ENCODE results near the gene RANBP10. TPM values are rescaled to one million over a fixed set of nuclear protein-coding genes. Genes with fewer than 3 reads are reported as not detected.

RANBP10 gene
- total and polyA plus RNA-seq, 7 experiments from 2014 or later: 9.3 to 26.6 (median 23.8) TPM

DNA sequence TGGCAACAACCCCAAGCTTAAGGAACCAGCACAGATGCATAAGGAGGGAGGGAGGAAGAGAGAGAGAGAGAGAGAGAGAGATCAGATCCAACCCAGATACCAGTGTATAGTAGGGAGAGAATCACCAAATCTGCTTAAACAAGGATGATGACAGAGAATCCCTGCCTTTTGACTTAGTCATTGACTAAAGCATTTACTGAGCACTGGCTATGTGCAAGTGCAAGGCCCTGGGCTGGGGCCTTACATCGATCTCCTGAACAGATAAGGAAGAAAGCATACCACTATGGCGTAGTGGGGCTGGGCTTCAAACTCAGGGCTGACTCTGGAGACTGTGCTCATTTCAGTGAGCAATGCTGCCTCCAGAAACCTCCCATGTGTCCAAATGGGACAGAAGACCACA lies 16.2 kb upstream of the RANBP10 start:
- no peaks in the 10 kb centered on the region for H3K27me3 ChIP-seq (ENCODE audit: control insufficient read depth in 2 of 2, insufficient read depth in 2 of 2, low read length in 2 of 2)
- peaks cover 0 to 1% (median 0%) of the 10 kb centered on the region in 5 donors for H3K36me3 Mint-ChIP-seq
- DNase-seq (no peak), ATAC-seq (no peak)
- H3K4me1 ChIP-seq (ENCODE audit: control insufficient read depth in 2 of 2, insufficient read depth in 2 of 2, low read length in 2 of 2): no peaks in the 10 kb centered on the region
- ChIA-PET POLR2A (no interaction called here), CTCF (no interaction called here)
- H3K4me1 Mint-ChIP-seq: no peaks in the 10 kb centered on the region
- H3K9me3 ChIP-seq (ENCODE audit: control insufficient read depth in 2 of 3, low read length in 3 of 3): no peaks in the 10 kb centered on the region
- H3K27me3 Mint-ChIP-seq: no peaks in the 10 kb centered on the region
- no peak overlapping the region for H3K4me3 ChIP-seq (ENCODE audit: low read length)
- no peak overlapping the region for H3K4me3 Mint-ChIP-seq
- peaks cover 0 to 4% (median 0%) of the 10 kb centered on the region in 3 experiments for H3K36me3 ChIP-seq (ENCODE audit: control insufficient read depth in 2 of 3, insufficient read depth in 3 of 3, low read length in 3 of 3)
- H3K9me3 Mint-ChIP-seq: no peaks in the 10 kb centered on the region
- H3K27ac Mint-ChIP-seq: peak overlapping the region in 1 of 9 donors; percentile 14
- intact Hi-C loops (cut with micrococcal nuclease): no loop called here
- no peak overlapping the region for H3K27ac ChIP-seq (ENCODE audit: low read depth, low read length)

DNA sequence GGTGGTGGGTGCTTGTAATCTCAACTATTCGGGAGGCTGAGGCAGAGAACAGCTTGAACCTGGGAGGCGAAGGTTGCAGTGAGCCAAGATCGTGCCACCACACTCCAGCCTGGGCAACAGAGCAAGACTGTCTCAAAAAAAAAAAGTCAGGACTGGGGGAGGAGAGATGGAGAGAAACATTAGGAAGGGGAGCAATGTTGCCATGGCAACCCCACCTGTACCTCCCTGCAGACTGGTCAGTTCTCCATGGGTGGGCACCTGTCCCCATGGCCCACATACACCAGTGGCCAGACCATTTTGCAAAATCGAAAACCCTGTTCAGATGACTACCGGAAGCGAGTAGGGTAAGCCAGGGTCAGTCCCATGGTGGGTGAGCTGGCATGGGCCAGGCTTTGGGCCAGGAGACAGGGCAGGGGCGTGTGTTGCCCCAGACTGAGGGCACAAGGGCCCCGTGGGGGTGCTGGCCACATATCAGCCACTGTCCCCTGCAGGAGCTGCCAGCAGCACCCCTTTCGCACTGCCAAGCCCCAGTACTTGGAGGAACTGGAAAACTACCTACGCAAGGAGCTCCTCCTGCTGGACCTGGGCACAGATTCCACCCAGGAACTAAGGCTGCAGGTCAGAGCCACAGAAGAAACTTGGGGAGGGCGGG lies 14.4 kb upstream of the RANBP10 start:
- H3K36me3 Mint-ChIP-seq: no peaks in the 10 kb centered on the region
- H3K27me3 Mint-ChIP-seq: no peaks in the 10 kb centered on the region
- Histone ChIP-seq H3K27me3 (ENCODE audit: control insufficient read depth in 2 of 2, insufficient read depth in 2 of 2, low read length in 2 of 2) (no peaks in the 10 kb centered on the region), H3K4me3 (ENCODE audit: low read length) (no peak overlapping the region), H3K27ac (ENCODE audit: low read depth, low read length) (no peak overlapping the region), H3K4me1 (ENCODE audit: control insufficient read depth in 2 of 2, insufficient read depth in 2 of 2, low read length in 2 of 2) (no peaks in the 10 kb centered on the region), H3K36me3 (ENCODE audit: control insufficient read depth in 2 of 3, insufficient read depth in 3 of 3, low read length in 3 of 3) (no peaks in the 10 kb centered on the region), H3K9me3 (ENCODE audit: control insufficient read depth in 2 of 3, low read length in 3 of 3) (no peaks in the 10 kb centered on the region)
- no peak overlapping the region for H3K27ac Mint-ChIP-seq
- H3K4me3 Mint-ChIP-seq: no peak overlapping the region
- ChIA-PET POLR2A (interaction anchor here (0.6 kb wide), 1 partner anchor 523 kb away, joined by 3 read pairs; no protein-coding TSS in a partner anchor), CTCF (no interaction called here)
- ATAC-seq (no peak), DNase-seq (no peak)
- H3K9me3 Mint-ChIP-seq: no peaks in the 10 kb centered on the region
- intact Hi-C loops (cut with micrococcal nuclease): no loop called here
- H3K4me1 Mint-ChIP-seq: peaks cover 0 to 8% (median 6%) of the 10 kb centered on the region in 7 donors

DNA sequence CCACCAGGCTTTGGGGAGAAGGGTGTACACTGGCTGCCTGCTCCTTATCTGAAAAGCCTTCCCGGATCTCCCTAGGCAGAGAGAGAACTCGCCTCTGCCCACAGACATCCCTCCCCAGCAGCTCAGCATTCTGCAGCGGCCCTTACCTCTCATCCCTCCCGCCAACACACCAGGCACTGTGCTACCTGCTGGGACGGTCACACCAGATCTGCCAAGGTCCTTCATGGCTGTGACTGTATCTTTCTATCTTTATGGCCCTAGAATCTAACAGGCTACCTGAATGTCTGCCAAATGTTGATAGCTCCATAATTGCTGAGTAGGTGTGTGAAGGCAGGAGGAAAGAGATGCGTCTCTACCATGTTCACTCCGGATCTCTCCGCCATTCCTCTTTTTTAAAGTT lies 8.2 kb upstream of the RANBP10 start:
- no peak overlapping the region for H3K4me3 Mint-ChIP-seq
- DNase-seq: no peak
- H3K27me3 Mint-ChIP-seq: peaks cover 0 to 6% (median 0%) of the 10 kb centered on the region in 5 donors
- no peak overlapping the region for H3K27ac ChIP-seq (ENCODE audit: low read depth, low read length)
- intact Hi-C loops (cut with micrococcal nuclease): no loop called here
- no peaks in the 10 kb centered on the region for H3K36me3 ChIP-seq (ENCODE audit: control insufficient read depth in 2 of 3, insufficient read depth in 3 of 3, low read length in 3 of 3)
- no peaks in the 10 kb centered on the region for H3K4me1 ChIP-seq (ENCODE audit: control insufficient read depth in 2 of 2, insufficient read depth in 2 of 2, low read length in 2 of 2)
- no peaks in the 10 kb centered on the region for H3K9me3 ChIP-seq (ENCODE audit: control insufficient read depth in 2 of 3, low read length in 3 of 3)
- no peak overlapping the region for H3K27ac Mint-ChIP-seq
- H3K4me1 Mint-ChIP-seq: peaks cover 0 to 8% (median 6%) of the 10 kb centered on the region in 7 donors
- no peaks in the 10 kb centered on the region for H3K36me3 Mint-ChIP-seq
- no peaks in the 10 kb centered on the region for H3K27me3 ChIP-seq (ENCODE audit: control insufficient read depth in 2 of 2, insufficient read depth in 2 of 2, low read length in 2 of 2)
- ChIA-PET POLR2A (interaction anchor here (1.6 kb wide), 1 partner anchor 8 kb away, joined by 5 read pairs; the partner anchor contains the start of genes RANBP10 and TSNAXIP1), CTCF (interaction anchor here (1.0 to 4.0 kb wide), 6 partner anchors 13 to 114 kb away, joined by 3 to 29 read pairs (median 4); partner anchors contain the start of gene EDC4)
- no peak overlapping the region for H3K4me3 ChIP-seq (ENCODE audit: low read length)
- no peak for ATAC-seq
- H3K9me3 Mint-ChIP-seq: no peaks in the 10 kb centered on the region

GRCh38 chr16:67811899-67812298 lies 5.5 kb upstream of the RANBP10 start:
- peak overlapping the region in 1 of 10 donors; percentile 20 for H3K4me3 Mint-ChIP-seq
- no peak for ATAC-seq
- no peaks in the 10 kb centered on the region for H3K9me3 Mint-ChIP-seq
- peak overlapping the region in 1 of 9 donors; percentile 46 for H3K27ac Mint-ChIP-seq
- H3K27me3 ChIP-seq (ENCODE audit: control insufficient read depth in 2 of 2, insufficient read depth in 2 of 2, low read length in 2 of 2): no peaks in the 10 kb centered on the region
- intact Hi-C loops (cut with micrococcal nuclease): no loop called here
- ChIA-PET POLR2A (interaction anchor here (0.6 kb wide), 1 partner anchor 96 kb away, joined by 3 read pairs; no protein-coding TSS in a partner anchor), CTCF (interaction anchor here (0.6 kb wide), 1 partner anchor 101 kb away, joined by 5 read pairs; no protein-coding TSS in a partner anchor)
- no peaks in the 10 kb centered on the region for H3K36me3 Mint-ChIP-seq
- H3K4me1 Mint-ChIP-seq: peaks cover 0 to 16% (median 8%) of the 10 kb centered on the region in 7 donors
- no peak for DNase-seq
- no peak overlapping the region for H3K4me3 ChIP-seq (ENCODE audit: low read length)
- H3K27me3 Mint-ChIP-seq: peaks cover 0 to 6% (median 0%) of the 10 kb centered on the region in 5 donors
- no peaks in the 10 kb centered on the region for H3K9me3 ChIP-seq (ENCODE audit: control insufficient read depth in 2 of 3, low read length in 3 of 3)
- peaks cover 3 to 7% of the 10 kb centered on the region in 2 donors for H3K4me1 ChIP-seq (ENCODE audit: control insufficient read depth in 2 of 2, insufficient read depth in 2 of 2, low read length in 2 of 2)
- H3K27ac ChIP-seq (ENCODE audit: low read depth, low read length): no peak overlapping the region
- H3K36me3 ChIP-seq (ENCODE audit: control insufficient read depth in 2 of 3, insufficient read depth in 3 of 3, low read length in 3 of 3): no peaks in the 10 kb centered on the region

DNA sequence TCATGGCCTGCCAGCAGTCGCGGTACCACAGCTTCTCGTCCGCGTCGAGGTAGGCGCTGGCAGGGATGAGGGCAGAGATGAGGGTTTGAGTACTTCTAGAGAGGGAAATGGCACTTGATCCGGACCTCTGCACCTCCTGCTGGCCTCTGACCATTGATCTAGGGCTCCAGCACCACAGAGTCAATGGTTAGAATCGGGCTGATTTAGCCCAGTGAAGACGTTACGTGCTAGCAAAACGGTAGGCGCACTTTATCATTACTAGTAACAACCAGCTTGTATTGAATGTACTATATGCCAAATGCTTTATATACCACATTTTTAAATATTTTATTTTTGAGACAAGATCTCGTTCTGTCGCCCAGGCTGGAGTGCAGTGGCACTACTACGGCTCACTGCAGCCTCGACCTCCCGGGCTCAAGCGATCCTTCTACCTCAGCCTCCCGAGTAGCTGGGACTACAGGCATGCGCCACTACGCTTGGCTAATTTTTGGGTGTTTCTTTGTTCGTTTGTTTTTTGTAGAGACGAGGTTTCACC lies 855 bp upstream of the RANBP10 start:
- ChIA-PET POLR2A (interaction anchor here (0.5 to 1.9 kb wide), 20 partner anchors 8 to 504 kb away, joined by 3 to 15 read pairs (median 4); partner anchors contain the start of genes DPEP2, GFOD2, NUTF2 and PRMT7), CTCF (interaction anchor here (0.9 to 1.9 kb wide), 5 partner anchors 8 to 259 kb away, joined by 3 to 13 read pairs (median 4); no protein-coding TSS in a partner anchor)
- Mint-ChIP-seq H3K27me3 (peaks cover 0 to 6% (median 0%) of the 10 kb centered on the region in 5 donors), H3K36me3 (peaks cover 0 to 26% (median 6%) of the 10 kb centered on the region in 5 donors), H3K4me3 (peak overlapping the region; percentile 75 to 97 (median 94)), H3K27ac (peak overlapping the region; percentile 74 to 97 (median 95)), H3K9me3 (no peaks in the 10 kb centered on the region), H3K4me1 (peaks cover 7 to 42% (median 36%) of the 10 kb centered on the region in 7 donors)
- DNase-seq (no peak), ATAC-seq (no peak)
- H3K36me3 ChIP-seq (ENCODE audit: control insufficient read depth in 2 of 3, insufficient read depth in 3 of 3, low read length in 3 of 3): peaks cover 0 to 4% (median 0%) of the 10 kb centered on the region in 3 experiments
- intact Hi-C loops (cut with micrococcal nuclease): loop anchor here (1.0 to 10.0 kb wide), 8 partner anchors 26 to 1580 kb away; partner anchors contain the start of genes SMPD3 (in 2 of the 2), EDC4 (in 1 of the 2), ESRP2 (in 1 of the 2) and PRMT7 (in 1 of the 2)
- peaks cover 23 to 36% of the 10 kb centered on the region in 2 donors for H3K4me1 ChIP-seq (ENCODE audit: control insufficient read depth in 2 of 2, insufficient read depth in 2 of 2, low read length in 2 of 2)
- H3K27me3 ChIP-seq (ENCODE audit: control insufficient read depth in 2 of 2, insufficient read depth in 2 of 2, low read length in 2 of 2): no peaks in the 10 kb centered on the region
- H3K27ac ChIP-seq (ENCODE audit: low read depth, low read length): peak overlapping the region; percentile 89
- no peaks in the 10 kb centered on the region for H3K9me3 ChIP-seq (ENCODE audit: control insufficient read depth in 2 of 3, low read length in 3 of 3)
- peak overlapping the region; percentile 88 for H3K4me3 ChIP-seq (ENCODE audit: low read length)

GRCh38 chr16:67805718-67806427 lies 487 bp downstream of the RANBP10 start:
- Histone ChIP-seq H3K36me3 (ENCODE audit: control insufficient read depth in 2 of 3, insufficient read depth in 3 of 3, low read length in 3 of 3) (peaks cover 0 to 6% (median 0%) of the 10 kb centered on the region in 3 experiments), H3K27me3 (ENCODE audit: control insufficient read depth in 2 of 2, insufficient read depth in 2 of 2, low read length in 2 of 2) (no peaks in the 10 kb centered on the region), H3K4me1 (ENCODE audit: control insufficient read depth in 2 of 2, insufficient read depth in 2 of 2, low read length in 2 of 2) (peaks cover 36 to 50% of the 10 kb centered on the region in 2 donors), H3K27ac (ENCODE audit: low read depth, low read length) (peak overlapping the region; percentile 89), H3K4me3 (ENCODE audit: low read length) (peak overlapping the region; percentile 88), H3K9me3 (ENCODE audit: control insufficient read depth in 2 of 3, low read length in 3 of 3) (no peaks in the 10 kb centered on the region)
- Mint-ChIP-seq H3K9me3 (no peaks in the 10 kb centered on the region), H3K27me3 (no peaks in the 10 kb centered on the region), H3K4me1 (peaks cover 20 to 56% (median 49%) of the 10 kb centered on the region in 7 donors), H3K36me3 (peaks cover 0 to 40% (median 6%) of the 10 kb centered on the region in 5 donors), H3K4me3 (peak overlapping the region; percentile 75 to 97 (median 94)), H3K27ac (peak overlapping the region; percentile 65 to 97 (median 86))
- ChIA-PET CTCF (interaction anchor here (1.3 to 1.9 kb wide), 3 partner anchors 9 to 258 kb away, joined by 4 to 13 read pairs (median 6); no protein-coding TSS in a partner anchor), POLR2A (interaction anchor here (0.7 to 1.9 kb wide), 20 partner anchors 10 to 322 kb away, joined by 3 to 15 read pairs (median 5); partner anchors contain the start of genes DPEP2, GFOD2, NUTF2 and PSKH1)
- no peak for ATAC-seq
- DNase-seq: no peak
- intact Hi-C loops (cut with micrococcal nuclease): loop anchor here (1.0 to 10.0 kb wide), 23 partner anchors 10 to 1581 kb away; partner anchors contain the start of genes ACD (in 2 of the 2), ATP6V0D1 (in 2 of the 2), CTCF (in 2 of the 2) and GFOD2 (in 2 of the 2)

Measured in naive thymus-derived CD4-positive, alpha-beta T cell (primary cell).